Loucy (cell line): Measurements from ENCODE around the gene PTPRT.

Experiments used
- H2AFZ ChIP-seq: fragments of 200-600 bp; sonication (generic); 2 replicates; pipeline ENCODE4 v1.6.0; 2016; ENCODE audit warnings: antibody characterized with exemption, mild to moderate bottlenecking, low read length, moderate library complexity
- H3F3A ChIP-seq: fragments of 200-600 bp; 2 replicates; pipeline ENCODE4 v1.6.0; 2016; ENCODE audit warnings: antibody characterized with exemption, low read depth, mild to moderate bottlenecking
- H3K27me3 ChIP-seq: fragments of 200-600 bp; sonication (generic); 2 replicates; pipeline ENCODE4 v1.6.1; 2014; ENCODE audit warnings: low read length, mild to moderate bottlenecking; ENCODE audit not compliant: insufficient read depth, poor library complexity, severe bottlenecking
- H3K36me3 ChIP-seq: fragments of 200-600 bp; sonication (generic); 2 replicates; pipeline ENCODE4 v1.6.1; 2016; ENCODE audit warnings: low read length; ENCODE audit not compliant: insufficient read depth
- H3K4me1 ChIP-seq: fragments of 200-600 bp; sonication (generic); 2 replicates; pipeline ENCODE4 v1.5.1; 2014; ENCODE audit warnings: low read length, mild to moderate bottlenecking; ENCODE audit not compliant: insufficient read depth, poor library complexity, severe bottlenecking
- H3K4me2 ChIP-seq: fragments of 200-600 bp; sonication (generic); 2 replicates; pipeline ENCODE4 v1.6.0; 2014; ENCODE audit warnings: antibody characterized with exemption, low read length, low read depth, mild to moderate bottlenecking; ENCODE audit not compliant: poor library complexity, severe bottlenecking
- H3K4me3 ChIP-seq: fragments of 200-600 bp; sonication (generic); 2 replicates; pipeline ENCODE4 v1.5.1; 2014; ENCODE audit warnings: low read length, mild to moderate bottlenecking, mixed read lengths; ENCODE audit not compliant: poor library complexity, severe bottlenecking
- H3K79me2 ChIP-seq: fragments of 200-600 bp; sonication (generic); 2 replicates; pipeline ENCODE4 v1.6.1; 2014; ENCODE audit warnings: low read length; ENCODE audit not compliant: insufficient read depth
- H3K9ac ChIP-seq: fragments of 200-600 bp; sonication (generic); 2 replicates; pipeline ENCODE4 v1.6.0; 2014; ENCODE audit warnings: mild to moderate bottlenecking, low read depth, low read length, moderate library complexity; ENCODE audit not compliant: poor library complexity, severe bottlenecking
- H3K9me2 ChIP-seq: fragments of 200-600 bp; sonication (generic); replicated peaks from 2 replicates; pipeline ENCODE4 v1.6.1; 2016; ENCODE audit warnings: low read depth, low read length, mixed read lengths
- H3K9me3 ChIP-seq: fragments of 200-600 bp; sonication (generic); 2 replicates; pipeline ENCODE4 v1.6.1; 2014; ENCODE audit warnings: mild to moderate bottlenecking, antibody characterized with exemption, low read length, low read depth; ENCODE audit not compliant: insufficient read depth
- H4K20me1 ChIP-seq: fragments of 200-600 bp; sonication (generic); 2 replicates; pipeline ENCODE4 v1.6.0; 2014; ENCODE audit warnings: antibody characterized with exemption, low read length, mild to moderate bottlenecking; ENCODE audit not compliant: insufficient read depth, poor library complexity, severe bottlenecking
- EZH2phosphoT487 ChIP-seq: fragments of 200-600 bp; IDR thresholded peaks from 2 replicates; pipeline ENCODE4 v1.6.1; 2018; ENCODE audit warnings: antibody characterized with exemption, mild to moderate bottlenecking, moderate library complexity, borderline replicate concordance
- TF ChIP-seq, protein P1 (sequence below): fragments of 200-600 bp; sonication (generic); conservative IDR thresholded peaks from 2 replicates; pipeline ENCODE4 v1.5.1; 2014; ENCODE audit warnings: mild to moderate bottlenecking, antibody characterized with exemption, low read length

PTPRT gene

DNA sequence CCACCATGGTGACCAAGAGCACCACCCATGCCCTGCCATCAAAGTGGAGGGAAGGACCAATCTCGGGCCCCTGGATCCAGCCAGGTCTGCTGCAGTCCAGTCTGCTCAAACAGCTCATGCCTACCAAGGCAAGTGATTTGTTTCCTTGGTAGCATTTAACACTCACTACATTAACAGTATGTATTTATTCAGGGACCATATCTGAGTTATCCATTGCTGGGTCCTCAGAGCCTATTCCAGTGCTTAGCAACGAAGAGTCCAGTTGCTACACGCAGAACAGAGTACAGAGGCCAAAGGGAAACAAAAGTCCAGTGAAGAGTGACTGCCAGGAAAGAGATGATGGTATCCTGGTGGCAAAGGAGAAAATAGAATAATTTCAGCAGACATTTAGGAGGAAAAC is 352.2 kb downstream of the PTPRT start:
- Histone ChIP-seq H3F3A (no peaks in the 10 kb centered on the region), H3K36me3 (no peaks in the 10 kb centered on the region), H3K9me2 (no peaks in the 10 kb centered on the region), H4K20me1 (no peaks in the 10 kb centered on the region), H3K27me3 (no peaks in the 10 kb centered on the region), H3K4me2 (no peak overlapping the region), H3K9me3 (no peaks in the 10 kb centered on the region), H3K4me1 (no peaks in the 10 kb centered on the region), H3K9ac (no peak overlapping the region), H3K79me2 (no peaks in the 10 kb centered on the region), H2AFZ (no peak overlapping the region), H3K4me3 (no peak overlapping the region)
- no peak for TF ChIP-seq EZH2phosphoT487
- TF ChIP-seq, protein P1, sequence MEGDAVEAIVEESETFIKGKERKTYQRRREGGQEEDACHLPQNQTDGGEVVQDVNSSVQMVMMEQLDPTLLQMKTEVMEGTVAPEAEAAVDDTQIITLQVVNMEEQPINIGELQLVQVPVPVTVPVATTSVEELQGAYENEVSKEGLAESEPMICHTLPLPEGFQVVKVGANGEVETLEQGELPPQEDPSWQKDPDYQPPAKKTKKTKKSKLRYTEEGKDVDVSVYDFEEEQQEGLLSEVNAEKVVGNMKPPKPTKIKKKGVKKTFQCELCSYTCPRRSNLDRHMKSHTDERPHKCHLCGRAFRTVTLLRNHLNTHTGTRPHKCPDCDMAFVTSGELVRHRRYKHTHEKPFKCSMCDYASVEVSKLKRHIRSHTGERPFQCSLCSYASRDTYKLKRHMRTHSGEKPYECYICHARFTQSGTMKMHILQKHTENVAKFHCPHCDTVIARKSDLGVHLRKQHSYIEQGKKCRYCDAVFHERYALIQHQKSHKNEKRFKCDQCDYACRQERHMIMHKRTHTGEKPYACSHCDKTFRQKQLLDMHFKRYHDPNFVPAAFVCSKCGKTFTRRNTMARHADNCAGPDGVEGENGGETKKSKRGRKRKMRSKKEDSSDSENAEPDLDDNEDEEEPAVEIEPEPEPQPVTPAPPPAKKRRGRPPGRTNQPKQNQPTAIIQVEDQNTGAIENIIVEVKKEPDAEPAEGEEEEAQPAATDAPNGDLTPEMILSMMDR, result no peak

DNA sequence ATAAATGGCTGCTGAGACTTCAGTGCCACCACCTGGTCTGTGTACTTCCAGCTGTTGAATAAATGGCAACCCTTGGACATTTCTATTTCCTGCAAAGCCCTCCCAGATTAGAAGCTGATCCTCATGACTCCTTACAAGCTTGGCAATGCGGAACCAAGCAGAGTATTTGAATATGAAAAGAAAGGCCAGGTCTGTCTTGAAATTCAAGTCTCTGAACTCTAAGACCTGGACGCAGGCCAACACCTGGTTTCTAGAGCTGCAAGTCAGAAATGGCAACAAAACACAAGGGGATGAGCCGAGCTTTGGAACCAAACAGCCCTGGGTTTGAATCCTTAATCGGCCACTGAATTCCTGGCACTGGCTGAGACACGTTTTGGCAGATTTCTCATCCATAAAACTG is 353.4 kb downstream of the PTPRT start:
- Histone ChIP-seq H3K9me2 (no peaks in the 10 kb centered on the region), H3K4me2 (no peak overlapping the region), H3K4me1 (no peaks in the 10 kb centered on the region), H3K4me3 (no peak overlapping the region), H3K79me2 (no peaks in the 10 kb centered on the region), H3K36me3 (no peaks in the 10 kb centered on the region), H4K20me1 (no peaks in the 10 kb centered on the region), H3K9me3 (no peaks in the 10 kb centered on the region), H3K9ac (no peak overlapping the region), H3F3A (no peaks in the 10 kb centered on the region), H2AFZ (no peak overlapping the region), H3K27me3 (no peaks in the 10 kb centered on the region)
- TF ChIP-seq, protein P1, result no peak
- no peak for TF ChIP-seq EZH2phosphoT487

DNA sequence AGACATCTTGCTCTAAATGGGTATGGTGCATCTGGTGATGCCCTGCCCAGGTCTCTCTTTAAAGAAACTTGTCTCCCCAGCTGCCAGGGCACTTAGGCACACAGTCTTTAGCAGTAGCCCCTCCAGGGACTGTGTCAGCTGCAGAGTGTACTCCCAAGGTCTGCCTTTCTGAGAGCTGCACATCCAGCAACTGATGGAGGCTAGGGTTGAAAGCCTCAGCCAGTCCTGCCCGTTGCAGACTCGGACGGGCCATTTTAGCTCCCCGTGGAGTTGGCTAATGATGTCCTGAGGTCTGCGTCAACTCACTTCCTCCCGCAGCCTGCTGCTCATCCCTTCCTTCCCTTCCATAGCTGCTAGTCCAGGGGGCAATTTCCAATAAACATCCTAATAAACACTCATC is 381.8 kb downstream of the PTPRT start:
- Histone ChIP-seq H3K9me3 (0 out of 2 replicates have a peak, but pooled peaks cover 3% of the 10 kb centered on the region), H3K9ac (no peak overlapping the region), H3K79me2 (no peaks in the 10 kb centered on the region), H3K4me2 (no peak overlapping the region), H3F3A (no peaks in the 10 kb centered on the region), H3K27me3 (no peaks in the 10 kb centered on the region), H3K9me2 (no peaks in the 10 kb centered on the region), H3K4me3 (no peak overlapping the region), H4K20me1 (no peaks in the 10 kb centered on the region), H2AFZ (no peak overlapping the region), H3K4me1 (no peaks in the 10 kb centered on the region), H3K36me3 (no peaks in the 10 kb centered on the region)
- TF ChIP-seq, protein P1, result no peak
- no peak for TF ChIP-seq EZH2phosphoT487
